Endothelial cell (in vitro differentiated cells): ENCODE data around the gene GXYLT2. TPM values are rescaled to one million over a fixed set of nuclear protein-coding genes. Genes with fewer than 3 reads are reported as not detected.

ENCODE experiments used
- DNase-seq: peaks from one replicate; pipeline ENCODE4 v3.0.0; 2021; ENCODE audit warnings: low spot score
- H3K27ac Mint-ChIP-seq: one replicate; pipeline ENCODE4 v1.8.0; 2021; ENCODE audit warnings: mixed read lengths, inconsistent platforms; ENCODE audit not compliant: unreplicated experiment
- H3K27me3 Mint-ChIP-seq: one replicate; pipeline ENCODE4 v1.8.0; 2021; ENCODE audit warnings: mild to moderate bottlenecking, moderate library complexity, mixed read lengths, inconsistent platforms; ENCODE audit not compliant: unreplicated experiment
- H3K36me3 Mint-ChIP-seq: one replicate; pipeline ENCODE4 v1.8.0; 2021; ENCODE audit warnings: mild to moderate bottlenecking, low read depth, mixed read lengths, inconsistent platforms; ENCODE audit not compliant: unreplicated experiment
- H3K4me1 Mint-ChIP-seq: one replicate; pipeline ENCODE4 v1.8.0; 2021; ENCODE audit warnings: mild to moderate bottlenecking, mixed read lengths, inconsistent platforms; ENCODE audit not compliant: unreplicated experiment
- H3K4me3 Mint-ChIP-seq: one replicate; pipeline ENCODE4 v1.8.0; 2021; ENCODE audit warnings: mild to moderate bottlenecking, mixed read lengths, inconsistent platforms; ENCODE audit not compliant: unreplicated experiment
- H3K9me3 Mint-ChIP-seq: one replicate; pipeline ENCODE4 v1.8.0; 2021; ENCODE audit warnings: mixed read lengths, inconsistent platforms; ENCODE audit not compliant: unreplicated experiment
- CTCF ChIP-seq: fragments of 200-600 bp; sonication (generic); IDR thresholded peaks from one replicate; pipeline ENCODE4 v1.5.0; 2021; ENCODE audit warnings: antibody characterized with exemption; ENCODE audit not compliant: unreplicated experiment
- total RNA-seq: library from RNA; stranded (reverse); fragmentation: NEBNext Ultra II Directional; extraction: Animal tissue kit (Norgen Biotek cat#: 25700); gene quantifications from one replicate; pipeline ENCODE4 v1.2.1, GENCODE V29; 2021; ENCODE audit not compliant: unreplicated experiment

Gene GXYLT2
- total RNA-seq, 1 donor from 2014 or later: 1.8 TPM

- Mint-ChIP-seq H3K27ac (no peak overlapping the region), H3K9me3 (no peaks in the 10 kb centered on the region), H3K27me3 (peaks cover 1% of the 10 kb centered on the region), H3K4me3 (no peak overlapping the region), H3K4me1 (no peaks in the 10 kb centered on the region), H3K36me3 (no peaks in the 10 kb centered on the region)
- TF ChIP-seq CTCF: no peak
- no peak for DNase-seq
Observed at GRCh38 chr3:72907131-72907711, 19.4 kb downstream of the GXYLT2 start.

- Mint-ChIP-seq H3K4me3 (no peak overlapping the region), H3K4me1 (no peaks in the 10 kb centered on the region), H3K27ac (no peak overlapping the region), H3K27me3 (peaks cover 1% of the 10 kb centered on the region), H3K9me3 (no peaks in the 10 kb centered on the region), H3K36me3 (no peaks in the 10 kb centered on the region)
- TF ChIP-seq CTCF: no peak
- DNase-seq: no peak
Observed at GRCh38 chr3:72907731-72908620, 20.1 kb downstream of the GXYLT2 start.

GRCh38 chr3:72909591-72909990 is 21.7 kb downstream of the GXYLT2 start:
- Mint-ChIP-seq H3K4me3 (no peak overlapping the region), H3K9me3 (no peaks in the 10 kb centered on the region), H3K4me1 (no peaks in the 10 kb centered on the region), H3K27ac (no peak overlapping the region), H3K36me3 (no peaks in the 10 kb centered on the region), H3K27me3 (peaks cover 1% of the 10 kb centered on the region)
- TF ChIP-seq CTCF: no peak
- no peak for DNase-seq

GRCh38 chr3:72912532-72912931 is 24.7 kb downstream of the GXYLT2 start:
- Mint-ChIP-seq H3K27ac (no peak overlapping the region), H3K4me1 (no peaks in the 10 kb centered on the region), H3K27me3 (peaks cover 1% of the 10 kb centered on the region), H3K36me3 (no peaks in the 10 kb centered on the region), H3K9me3 (no peaks in the 10 kb centered on the region), H3K4me3 (no peak overlapping the region)
- no peak for TF ChIP-seq CTCF
- no peak for DNase-seq

- no peak for DNase-seq
- Mint-ChIP-seq H3K4me1 (no peaks in the 10 kb centered on the region), H3K27ac (no peak overlapping the region), H3K9me3 (no peaks in the 10 kb centered on the region), H3K36me3 (no peaks in the 10 kb centered on the region), H3K27me3 (peaks cover 1% of the 10 kb centered on the region), H3K4me3 (no peak overlapping the region)
- no peak for TF ChIP-seq CTCF
Observed at GRCh38 chr3:72914383-72914782, 26.5 kb downstream of the GXYLT2 start.
